IMR-90 (cell line): ENCODE data around the gene RPS28. TPM values are rescaled to one million over a fixed set of nuclear protein-coding genes. Genes with fewer than 3 reads are reported as not detected.

Experiments used
- ATAC-seq: fragments of 200-7000 bp; cut with Tn5 transposase; 2 replicates; pipeline ENCODE4 v1.9.1; 2020; ENCODE audit warnings: low read depth, mild to moderate bottlenecking, moderate library complexity
- BruUV-seq: library from RNA; stranded (reverse); fragments of 400-500 nt; replicated peaks from 2 replicates; lab custom pipeline; 2021; lab: Mats Ljungman, UMichigan
- CTCF ChIA-PET: fragments of 300-600 bp; formaldehyde crosslinking; extraction: SDS; loops from one replicate; lab custom pipeline; 2021; ENCODE audit warnings: antibody characterized with exemption; lab: Yijun Ruan, JAX
- POLR2A ChIA-PET: fragments of 300-600 bp; sonication (Branson Sonifier 250); formaldehyde crosslinking; loops from one replicate; lab custom pipeline; 2022; ENCODE audit warnings: antibody characterized with exemption; ENCODE audit not compliant: unreplicated experiment; lab: Charles Lee
- DNase-seq: peaks from one replicate; pipeline ENCODE4 v3.0.0; 2013
- H2AFZ ChIP-seq: replicated peaks from 2 replicates; pipeline ENCODE3; 2013; ENCODE audit warnings: low read length, mild to moderate bottlenecking; ENCODE audit not compliant: poor library complexity
- H2AK5ac ChIP-seq: 2 replicates; pipeline ENCODE4 v1.6.1; 2013; ENCODE audit warnings: low read depth, low read length, inconsistent platforms
- H2AK9ac ChIP-seq: replicated peaks from 2 replicates; pipeline ENCODE3; 2013; ENCODE audit warnings: mild to moderate bottlenecking, low read depth, low read length, moderate library complexity; ENCODE audit not compliant: poor library complexity
- H2BK120ac ChIP-seq: 2 replicates; pipeline ENCODE4 v1.6.1; 2013; ENCODE audit warnings: low read depth, low read length, inconsistent platforms
- H2BK15ac ChIP-seq: 3 replicates; pipeline ENCODE4 v1.6.1; 2013; ENCODE audit warnings: low read depth, low read length, inconsistent platforms
- H2BK20ac ChIP-seq: 2 replicates; pipeline ENCODE4 v1.6.1; 2013; ENCODE audit warnings: low read depth, mild to moderate bottlenecking, inconsistent platforms, low read length, moderate library complexity
- H2BK5ac ChIP-seq: 2 replicates; pipeline ENCODE4 v1.6.1; 2013; ENCODE audit warnings: mild to moderate bottlenecking, low read depth, low read length, inconsistent platforms; ENCODE audit not compliant: poor library complexity, severe bottlenecking
- H3K14ac ChIP-seq: replicated peaks from 2 replicates; pipeline ENCODE4 v1.6.1; 2013; ENCODE audit warnings: low read depth, low read length, inconsistent platforms
- H3K18ac ChIP-seq: 2 replicates; pipeline ENCODE4 v1.6.1; 2013; ENCODE audit warnings: low read depth, low read length, control low read depth
- H3K23ac ChIP-seq: 2 replicates; pipeline ENCODE4 v1.6.1; 2013; ENCODE audit warnings: low read depth, low read length, inconsistent platforms
- H3K27ac ChIP-seq: 2 replicates; pipeline ENCODE4 v1.5.1; 2013; ENCODE audit warnings: mild to moderate bottlenecking, control low read depth, low read length; ENCODE audit not compliant: insufficient read depth
- H3K27me3 ChIP-seq: 2 replicates; pipeline ENCODE4 v1.6.1; 2013; ENCODE audit warnings: low read length; ENCODE audit not compliant: control insufficient read depth, insufficient read depth
- H3K36me3 ChIP-seq: 2 replicates; pipeline ENCODE4 v1.6.1; 2013; ENCODE audit warnings: low read length, mixed read lengths; ENCODE audit not compliant: control insufficient read depth, insufficient read depth
- H3K4ac ChIP-seq: 2 replicates; pipeline ENCODE4 v1.6.1; 2013; ENCODE audit warnings: low read depth, low read length, inconsistent platforms
- H3K4me1 ChIP-seq: 2 replicates; pipeline ENCODE4 v1.6.1; 2013; ENCODE audit warnings: low read length, mixed read lengths; ENCODE audit not compliant: control insufficient read depth, insufficient read depth
- H3K4me2 ChIP-seq: 2 replicates; pipeline ENCODE4 v1.6.1; 2013; ENCODE audit warnings: low read depth, mild to moderate bottlenecking, control low read depth, low read length, moderate library complexity
- H3K4me3 ChIP-seq: 2 replicates; pipeline ENCODE4 v1.5.1; 2013; ENCODE audit warnings: low read depth, mild to moderate bottlenecking, control low read depth, low read length, moderate library complexity; ENCODE audit not compliant: insufficient read depth
- H3K56ac ChIP-seq: 2 replicates; pipeline ENCODE4 v1.6.1; 2013; ENCODE audit warnings: low read length, inconsistent platforms; ENCODE audit not compliant: insufficient read depth; ENCODE audit errors: extremely low read depth
- H3K79me1 ChIP-seq, 2 experiments: 2 replicates each; pipeline ENCODE4 v1.6.1; 2013; ENCODE audit warnings: low read length in 2 of 2, inconsistent platforms in 1 of 2, low read depth in 1 of 2
- H3K9ac ChIP-seq: 2 replicates; pipeline ENCODE4 v1.6.1; 2013; ENCODE audit warnings: low read depth, low read length, control low read depth
- H3K9me1 ChIP-seq: 2 replicates; pipeline ENCODE4 v1.6.1; 2013; ENCODE audit warnings: low read length, inconsistent platforms; ENCODE audit not compliant: insufficient read depth
- H3K9me3 ChIP-seq: 2 replicates; pipeline ENCODE4 v1.6.1; 2013; ENCODE audit warnings: low read length; ENCODE audit not compliant: control insufficient read depth, insufficient read depth
- H4K20me1 ChIP-seq: 2 replicates; pipeline ENCODE4 v1.6.1; 2013; ENCODE audit warnings: low read length, inconsistent platforms; ENCODE audit not compliant: insufficient read depth
- H4K5ac ChIP-seq: 2 replicates; pipeline ENCODE4 v1.6.1; 2013; ENCODE audit warnings: mild to moderate bottlenecking, low read depth, low read length, control low read depth
- H4K8ac ChIP-seq, 2 experiments: 2 replicates each; pipeline ENCODE4 v1.6.1; 2013; ENCODE audit warnings: low read depth in 2 of 2, low read length in 2 of 2, control low read depth in 1 of 2, inconsistent platforms in 1 of 2
- H4K91ac ChIP-seq: 2 replicates; pipeline ENCODE4 v1.6.1; 2013; ENCODE audit warnings: low read depth, low read length, inconsistent platforms; ENCODE audit not compliant: insufficient read depth
- BHLHE40 ChIP-seq: fragments of 150-350 bp; IDR thresholded peaks from 2 replicates; pipeline ENCODE4 v1.6.1; 2016; ENCODE audit warnings: mild to moderate bottlenecking, low read depth, low read length
- CEBPB ChIP-seq: IDR thresholded peaks from 2 replicates; pipeline ENCODE4 v1.6.1; 2012; ENCODE audit warnings: low read depth, low read length, improper control_type of control experiment
- CHD1 ChIP-seq: IDR thresholded peaks from 2 replicates; pipeline ENCODE4 v1.6.1; 2012; ENCODE audit warnings: low read depth, low read length, improper control_type of control experiment
- FOS ChIP-seq: fragments of 150-350 bp; IDR thresholded peaks from 2 replicates; pipeline ENCODE4 v1.6.1; 2016; ENCODE audit warnings: low read depth, low read length
- MAFK ChIP-seq: IDR thresholded peaks from 2 replicates; pipeline ENCODE4 v1.6.1; 2012; ENCODE audit warnings: low read depth, low read length, improper control_type of control experiment
- MAZ ChIP-seq: IDR thresholded peaks from 2 replicates; pipeline ENCODE4 v1.6.1; 2012; ENCODE audit warnings: low read depth, mild to moderate bottlenecking, low read length, improper control_type of control experiment, moderate library complexity, borderline replicate concordance
- MXI1 ChIP-seq: IDR thresholded peaks from 2 replicates; pipeline ENCODE4 v1.6.1; 2012; ENCODE audit warnings: low read depth, mild to moderate bottlenecking, low read length, moderate library complexity, borderline replicate concordance
- NFE2L2 ChIP-seq: fragments of 150-350 bp; IDR thresholded peaks from 2 replicates; pipeline ENCODE4 v1.6.1; 2016; ENCODE audit warnings: low read depth, mild to moderate bottlenecking, low read length
- POLR2A ChIP-seq: IDR thresholded peaks from 2 replicates; pipeline ENCODE4 v1.6.1; 2012; ENCODE audit warnings: mild to moderate bottlenecking, low read depth, low read length
- RAD21 ChIP-seq: IDR thresholded peaks from 2 replicates; pipeline ENCODE4 v1.6.1; 2012; ENCODE audit warnings: low read length, improper control_type of control experiment
- RFX5 ChIP-seq: IDR thresholded peaks from 2 replicates; pipeline ENCODE4 v1.8.0; 2012; ENCODE audit warnings: low read depth, mild to moderate bottlenecking, low read length, moderate library complexity
- SMC3 ChIP-seq: fragments of 150-350 bp; IDR thresholded peaks from 2 replicates; pipeline ENCODE4 v1.6.1; 2016; ENCODE audit warnings: low read depth, mild to moderate bottlenecking, antibody characterized with exemption, low read length, moderate library complexity
- WGBS, 2 experiments: methylation state at CpG; one replicate each; pipeline versions ENCODE4 v1.1.5 to v1.1.7; 2013; ENCODE audit warnings: missing lambda C conversion rate in 2 of 2; ENCODE audit not compliant: insufficient read length in 1 of 2; ENCODE audit errors: extremely low coverage in 2 of 2; 5-methylcytosine and 5-hydroxymethylcytosine counted together
- dilution Hi-C: fragments of 300-500 bp; cut with HindIII; formaldehyde crosslinking; loops from one replicate; pipeline ENCODE4 v1.14.3; 2018; ENCODE audit warnings: low sequenced_read_pairs; ENCODE audit not compliant: unreplicated experiment
- in situ Hi-C: fragments of 300-500 bp; cut with MboI; formaldehyde crosslinking; loops from 3 replicates; pipeline ENCODE4 v1.14.3; 2019; ENCODE audit warnings: low sequenced_read_pairs, inconsistent platforms, mixed read lengths
- intact Hi-C: fragments of 100-400 bp; cut with micrococcal nuclease; formaldehyde crosslinking; loops from 2 replicates; pipeline ENCODE4 v1.10.0; 2022
- polyA plus RNA-seq, 3 experiments: library from polyadenylated mRNA; depleted of rRNA; stranded (reverse); fragments of >200 nt; gene quantifications; 2 replicates each; pipeline ENCODE4 v1.2.3, GENCODE V29; 2012; ENCODE audit warnings: low replicate concordance in 1 of 3
- total RNA-seq: library from RNA; depleted of rRNA; stranded (reverse); fragments of >200 nt; gene quantifications from 2 replicates; pipeline ENCODE4 v1.2.3, GENCODE V29; 2012
- TF ChIP-seq, protein P1 (sequence below): fragments of 150-350 bp; IDR thresholded peaks from 2 replicates; pipeline ENCODE4 v1.6.1; 2017; ENCODE audit warnings: mild to moderate bottlenecking, antibody characterized with exemption, low read length, low read depth
- TF ChIP-seq, protein P2 (sequence below): fragments of 150-350 bp; IDR thresholded peaks from 2 replicates; pipeline ENCODE4 v1.6.1; 2016; ENCODE audit warnings: low read depth, mild to moderate bottlenecking, low read length, moderate library complexity, borderline replicate concordance
- TF ChIP-seq, protein P3 (sequence below): conservative IDR thresholded peaks from 2 replicates; pipeline ENCODE4 v1.5.1; 2012; ENCODE audit warnings: mild to moderate bottlenecking, low read depth, low read length, improper control_type of control experiment

RPS28 gene
- total and polyA plus RNA-seq, 2 of the 4 experiments (the other 2 are of a cell fraction), result 143 to 643 TPM

DNA sequence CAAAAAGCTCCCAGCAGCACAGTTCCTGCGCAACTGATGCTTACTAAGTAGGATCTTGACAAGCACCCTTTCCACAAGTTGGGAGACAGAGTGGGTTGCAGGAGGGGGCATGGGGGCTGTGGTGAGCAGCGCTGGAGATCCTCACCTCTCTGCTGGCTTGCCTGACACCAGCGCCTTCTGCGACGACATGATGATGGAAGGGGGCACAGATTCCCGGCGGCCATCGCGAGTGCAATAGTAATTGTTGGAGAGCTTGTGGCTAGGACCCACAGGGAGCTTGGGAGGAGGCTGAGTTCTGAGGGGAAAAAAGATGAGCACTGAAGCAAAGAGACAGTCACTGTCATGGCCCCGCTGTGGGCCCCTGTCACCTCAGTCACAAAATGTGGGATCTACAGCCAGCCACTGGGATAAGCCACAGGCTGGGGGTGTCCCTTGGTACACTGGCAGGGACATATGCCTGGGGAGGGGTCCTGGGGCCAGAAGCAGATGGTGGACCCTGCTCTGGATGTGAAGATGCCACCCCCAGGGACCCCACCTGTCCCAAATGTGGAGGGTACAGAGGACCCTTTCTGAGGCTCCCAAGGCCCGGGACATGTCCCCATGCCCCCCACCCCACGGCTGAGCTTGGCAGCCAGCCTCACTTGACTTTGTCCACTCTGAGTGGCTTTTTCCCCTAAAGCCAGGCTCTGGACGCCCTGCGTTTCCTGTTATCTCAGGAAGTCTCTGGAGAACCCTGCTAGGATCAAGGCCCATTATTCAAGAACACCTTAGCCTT lies 4.8 kb upstream of the RPS28 start:
- DNase-seq, result no peak
- TF ChIP-seq, protein P1, sequence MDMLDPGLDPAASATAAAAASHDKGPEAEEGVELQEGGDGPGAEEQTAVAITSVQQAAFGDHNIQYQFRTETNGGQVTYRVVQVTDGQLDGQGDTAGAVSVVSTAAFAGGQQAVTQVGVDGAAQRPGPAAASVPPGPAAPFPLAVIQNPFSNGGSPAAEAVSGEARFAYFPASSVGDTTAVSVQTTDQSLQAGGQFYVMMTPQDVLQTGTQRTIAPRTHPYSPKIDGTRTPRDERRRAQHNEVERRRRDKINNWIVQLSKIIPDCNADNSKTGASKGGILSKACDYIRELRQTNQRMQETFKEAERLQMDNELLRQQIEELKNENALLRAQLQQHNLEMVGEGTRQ, result no peak
- TF ChIP-seq CHD1 (no peak), FOS (no peak), RAD21 (no peak), RFX5 (no peak), MAFK (no peak), SMC3 (no peak), POLR2A (no peak), CEBPB (no peak), BHLHE40 (no peak), MXI1 (no peak), MAZ (no peak), NFE2L2 (no peak)
- TF ChIP-seq, protein P2, sequence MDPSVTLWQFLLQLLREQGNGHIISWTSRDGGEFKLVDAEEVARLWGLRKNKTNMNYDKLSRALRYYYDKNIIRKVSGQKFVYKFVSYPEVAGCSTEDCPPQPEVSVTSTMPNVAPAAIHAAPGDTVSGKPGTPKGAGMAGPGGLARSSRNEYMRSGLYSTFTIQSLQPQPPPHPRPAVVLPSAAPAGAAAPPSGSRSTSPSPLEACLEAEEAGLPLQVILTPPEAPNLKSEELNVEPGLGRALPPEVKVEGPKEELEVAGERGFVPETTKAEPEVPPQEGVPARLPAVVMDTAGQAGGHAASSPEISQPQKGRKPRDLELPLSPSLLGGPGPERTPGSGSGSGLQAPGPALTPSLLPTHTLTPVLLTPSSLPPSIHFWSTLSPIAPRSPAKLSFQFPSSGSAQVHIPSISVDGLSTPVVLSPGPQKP, result no peak
- TF ChIP-seq, protein P3, sequence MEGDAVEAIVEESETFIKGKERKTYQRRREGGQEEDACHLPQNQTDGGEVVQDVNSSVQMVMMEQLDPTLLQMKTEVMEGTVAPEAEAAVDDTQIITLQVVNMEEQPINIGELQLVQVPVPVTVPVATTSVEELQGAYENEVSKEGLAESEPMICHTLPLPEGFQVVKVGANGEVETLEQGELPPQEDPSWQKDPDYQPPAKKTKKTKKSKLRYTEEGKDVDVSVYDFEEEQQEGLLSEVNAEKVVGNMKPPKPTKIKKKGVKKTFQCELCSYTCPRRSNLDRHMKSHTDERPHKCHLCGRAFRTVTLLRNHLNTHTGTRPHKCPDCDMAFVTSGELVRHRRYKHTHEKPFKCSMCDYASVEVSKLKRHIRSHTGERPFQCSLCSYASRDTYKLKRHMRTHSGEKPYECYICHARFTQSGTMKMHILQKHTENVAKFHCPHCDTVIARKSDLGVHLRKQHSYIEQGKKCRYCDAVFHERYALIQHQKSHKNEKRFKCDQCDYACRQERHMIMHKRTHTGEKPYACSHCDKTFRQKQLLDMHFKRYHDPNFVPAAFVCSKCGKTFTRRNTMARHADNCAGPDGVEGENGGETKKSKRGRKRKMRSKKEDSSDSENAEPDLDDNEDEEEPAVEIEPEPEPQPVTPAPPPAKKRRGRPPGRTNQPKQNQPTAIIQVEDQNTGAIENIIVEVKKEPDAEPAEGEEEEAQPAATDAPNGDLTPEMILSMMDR, result no peak

More for the DNA sequence above, 4.8 kb upstream of the RPS28 start:
- CTCF ChIA-PET, result no interaction called here
- Histone ChIP-seq H3K56ac (no peak overlapping the region), H3K23ac (no peak overlapping the region), H4K5ac (no peak overlapping the region), H3K27me3 (no peaks in the 10 kb centered on the region), H2BK20ac (no peak overlapping the region), H3K4me2 (no peak overlapping the region), H2BK15ac (no peak overlapping the region), H2AK5ac (no peak overlapping the region), H3K9me1 (no peaks in the 10 kb centered on the region), H3K79me1 (peaks cover 15 to 23% of the 10 kb centered on the region in 2 experiments; a peak in 3 of 4 replicates), H3K4me3 (no peak overlapping the region), H4K20me1 (no peaks in the 10 kb centered on the region), H2AFZ (no peak overlapping the region), H3K9me3 (no peaks in the 10 kb centered on the region), H4K91ac (no peak overlapping the region), H3K27ac (no peak overlapping the region), H3K4me1 (peaks cover 2% of the 10 kb centered on the region; the same call in 1 of the 2 replicates), H3K36me3 (peaks cover 21% of the 10 kb centered on the region), H2AK9ac (no peak overlapping the region), H3K9ac (no peak overlapping the region), H3K18ac (no peak overlapping the region), H4K8ac (no peak overlapping the region), H3K14ac (no peak overlapping the region), H2BK120ac (no peak overlapping the region), H2BK5ac (no peak overlapping the region), H3K4ac (no peak overlapping the region)
- POLR2A ChIA-PET, result no interaction called here
- BruUV-seq, result no TSS peak
- dilution Hi-C loops, result no loop called here
- ATAC-seq, result no peak
- in situ Hi-C loops, result no loop called here
- intact Hi-C loops, result no loop called here
- 59% methylated on average over 2 of the region's 14 CpGs; no CpG with 5 or more reads in 1 of the 2 experiments for WGBS, 2 experiments
